ENCODE results near the gene HDAC4.

Gene HDAC4

GRCh38 chr2:239155806-239156480 lies 244.9 kb downstream of the HDAC4 start:
- DNase-seq (ENCODE audit: low spot score) = no peak
- TF ChIP-seq, protein P1, sequence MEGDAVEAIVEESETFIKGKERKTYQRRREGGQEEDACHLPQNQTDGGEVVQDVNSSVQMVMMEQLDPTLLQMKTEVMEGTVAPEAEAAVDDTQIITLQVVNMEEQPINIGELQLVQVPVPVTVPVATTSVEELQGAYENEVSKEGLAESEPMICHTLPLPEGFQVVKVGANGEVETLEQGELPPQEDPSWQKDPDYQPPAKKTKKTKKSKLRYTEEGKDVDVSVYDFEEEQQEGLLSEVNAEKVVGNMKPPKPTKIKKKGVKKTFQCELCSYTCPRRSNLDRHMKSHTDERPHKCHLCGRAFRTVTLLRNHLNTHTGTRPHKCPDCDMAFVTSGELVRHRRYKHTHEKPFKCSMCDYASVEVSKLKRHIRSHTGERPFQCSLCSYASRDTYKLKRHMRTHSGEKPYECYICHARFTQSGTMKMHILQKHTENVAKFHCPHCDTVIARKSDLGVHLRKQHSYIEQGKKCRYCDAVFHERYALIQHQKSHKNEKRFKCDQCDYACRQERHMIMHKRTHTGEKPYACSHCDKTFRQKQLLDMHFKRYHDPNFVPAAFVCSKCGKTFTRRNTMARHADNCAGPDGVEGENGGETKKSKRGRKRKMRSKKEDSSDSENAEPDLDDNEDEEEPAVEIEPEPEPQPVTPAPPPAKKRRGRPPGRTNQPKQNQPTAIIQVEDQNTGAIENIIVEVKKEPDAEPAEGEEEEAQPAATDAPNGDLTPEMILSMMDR (IDR thresholded peaks at IDR 0.05; ENCODE audit: extremely low read depth, insufficient read depth, missing control alignments) = no peak
- in situ Hi-C loops (cut with MboI; ENCODE audit: low pct_unique_long_range_greater_than_20kb, low sequenced_read_pairs, unreplicated experiment) = no loop called here

DNA sequence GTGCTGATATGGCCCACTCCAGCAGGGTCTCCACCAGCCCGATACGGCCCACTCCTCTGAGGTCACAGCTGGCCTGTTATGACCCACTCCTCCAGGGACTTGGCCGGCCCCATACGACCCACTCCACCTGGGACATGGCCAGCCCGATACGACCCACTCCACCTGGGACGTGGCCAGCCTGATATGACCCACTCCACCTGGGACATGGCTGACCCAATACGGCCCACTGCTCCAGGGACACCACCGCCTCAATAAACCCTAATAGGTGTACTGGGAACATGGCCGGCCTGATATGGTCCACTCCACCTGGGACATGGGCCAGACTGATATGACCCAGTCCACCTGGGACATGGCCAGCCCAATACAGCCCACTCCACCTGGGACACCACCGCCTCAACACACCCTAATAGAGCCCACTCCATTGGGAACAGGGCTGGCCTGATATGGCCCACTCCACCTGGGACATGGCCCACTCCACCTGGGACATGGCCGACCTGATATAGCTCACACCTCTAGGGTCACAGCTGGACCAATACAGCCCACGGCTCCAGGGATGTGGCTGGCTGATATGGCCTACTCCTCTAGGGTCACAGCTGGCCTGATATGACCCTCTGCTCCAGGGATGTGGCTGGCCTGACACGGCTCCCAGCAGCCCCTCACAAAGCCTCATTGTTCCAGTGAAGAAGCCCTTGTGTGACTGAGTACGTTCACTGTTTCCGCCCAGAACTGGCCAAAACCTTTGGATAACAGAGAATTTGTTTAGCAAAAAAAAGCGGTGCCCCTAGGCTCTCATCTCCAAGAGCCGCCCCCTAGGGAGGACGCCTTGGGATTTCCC lies 245.6 kb downstream of the HDAC4 start:
- TF ChIP-seq, protein P1 (IDR thresholded peaks at IDR 0.05; ENCODE audit: extremely low read depth, insufficient read depth, missing control alignments) = no peak
- in situ Hi-C loops (cut with MboI; ENCODE audit: low pct_unique_long_range_greater_than_20kb, low sequenced_read_pairs, unreplicated experiment) = no loop called here

GRCh38 chr2:239153806-239154591 lies 246.8 kb downstream of the HDAC4 start:
- no peak for DNase-seq (ENCODE audit: low spot score)
- in situ Hi-C loops (cut with MboI; ENCODE audit: low pct_unique_long_range_greater_than_20kb, low sequenced_read_pairs, unreplicated experiment) = no loop called here
- TF ChIP-seq, protein P1 (IDR thresholded peaks at IDR 0.05; ENCODE audit: extremely low read depth, insufficient read depth, missing control alignments) = no peak

More for the DNA sequence above, 245.6 kb downstream of the HDAC4 start:
- no peak for DNase-seq (ENCODE audit: low spot score)

- in situ Hi-C loops (cut with MboI; ENCODE audit: low pct_unique_long_range_greater_than_20kb, low sequenced_read_pairs, unreplicated experiment) = no loop called here
- no peak for DNase-seq (ENCODE audit: low spot score)
- TF ChIP-seq, protein P1 (IDR thresholded peaks at IDR 0.05; ENCODE audit: extremely low read depth, insufficient read depth, missing control alignments) = no peak
Observed at GRCh38 chr2:239152916-239153305, 247.9 kb downstream of the HDAC4 start.

- TF ChIP-seq, protein P1 (IDR thresholded peaks at IDR 0.05; ENCODE audit: extremely low read depth, insufficient read depth, missing control alignments) = no peak
- in situ Hi-C loops (cut with MboI; ENCODE audit: low pct_unique_long_range_greater_than_20kb, low sequenced_read_pairs, unreplicated experiment) = no loop called here
- no peak for DNase-seq (ENCODE audit: low spot score)
Observed at GRCh38 chr2:239152239-239152915, 248.4 kb downstream of the HDAC4 start.

Data from GM13977 (cell line).